ENCODE measurements around the gene SLC18A2.

Gene SLC18A2

DNA sequence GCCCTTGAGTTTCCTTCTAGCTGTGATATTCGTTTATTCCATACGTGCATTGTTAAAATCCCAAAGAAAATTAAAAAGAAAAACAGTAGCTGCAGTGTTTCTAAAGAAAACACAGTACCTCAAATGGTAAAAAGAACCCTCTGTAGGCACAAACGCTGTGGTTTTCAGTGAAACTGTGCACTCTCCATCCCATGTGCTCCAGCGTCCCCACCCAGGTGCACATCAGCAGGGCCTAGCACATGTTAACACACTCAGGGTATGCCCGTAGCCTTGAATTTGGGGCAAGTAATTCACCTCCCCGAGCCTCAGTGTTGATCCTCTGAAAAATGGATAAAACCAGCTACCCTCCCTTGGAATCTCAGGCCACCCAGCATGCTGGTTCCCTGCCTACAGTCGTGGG lies 9.5 kb downstream of the SLC18A2 start:
- H3K4me2 ChIP-seq (ENCODE audit: low read length) = no peak overlapping the region
- H2AFZ ChIP-seq (ENCODE audit: low read length) = no peak overlapping the region
- no peaks in the 10 kb centered on the region for H3K9me2 ChIP-seq (ENCODE audit: low read depth, low read length)
- H3K27me3 ChIP-seq (ENCODE audit: insufficient read depth, low read length) = 0 out of 2 replicates have a peak, but pooled peaks cover 5% of the 10 kb centered on the region
- no peaks in the 10 kb centered on the region for H4K20me1 ChIP-seq (ENCODE audit: insufficient read depth, low read length)
- no peak for TF ChIP-seq EZH2 (IDR thresholded peaks at IDR 0.05; ENCODE audit: borderline replicate concordance, low read length)
- TF ChIP-seq, protein P1, sequence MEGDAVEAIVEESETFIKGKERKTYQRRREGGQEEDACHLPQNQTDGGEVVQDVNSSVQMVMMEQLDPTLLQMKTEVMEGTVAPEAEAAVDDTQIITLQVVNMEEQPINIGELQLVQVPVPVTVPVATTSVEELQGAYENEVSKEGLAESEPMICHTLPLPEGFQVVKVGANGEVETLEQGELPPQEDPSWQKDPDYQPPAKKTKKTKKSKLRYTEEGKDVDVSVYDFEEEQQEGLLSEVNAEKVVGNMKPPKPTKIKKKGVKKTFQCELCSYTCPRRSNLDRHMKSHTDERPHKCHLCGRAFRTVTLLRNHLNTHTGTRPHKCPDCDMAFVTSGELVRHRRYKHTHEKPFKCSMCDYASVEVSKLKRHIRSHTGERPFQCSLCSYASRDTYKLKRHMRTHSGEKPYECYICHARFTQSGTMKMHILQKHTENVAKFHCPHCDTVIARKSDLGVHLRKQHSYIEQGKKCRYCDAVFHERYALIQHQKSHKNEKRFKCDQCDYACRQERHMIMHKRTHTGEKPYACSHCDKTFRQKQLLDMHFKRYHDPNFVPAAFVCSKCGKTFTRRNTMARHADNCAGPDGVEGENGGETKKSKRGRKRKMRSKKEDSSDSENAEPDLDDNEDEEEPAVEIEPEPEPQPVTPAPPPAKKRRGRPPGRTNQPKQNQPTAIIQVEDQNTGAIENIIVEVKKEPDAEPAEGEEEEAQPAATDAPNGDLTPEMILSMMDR (IDR thresholded peaks at IDR 0.05; ENCODE audit: low read length) = no peak
- no peak overlapping the region for H3K27ac ChIP-seq (ENCODE audit: low read depth, low read length, poor library complexity, severe bottlenecking)
- no peaks in the 10 kb centered on the region for H3K79me2 ChIP-seq (ENCODE audit: insufficient read depth, low read length)
- H3K36me3 ChIP-seq (ENCODE audit: insufficient read depth, low read length) = no peaks in the 10 kb centered on the region
- no peak overlapping the region for H3K9ac ChIP-seq (ENCODE audit: low read length)
- H3K4me1 ChIP-seq (ENCODE audit: insufficient read depth, low read length, severe bottlenecking) = no peaks in the 10 kb centered on the region
- H3F3A ChIP-seq (ENCODE audit: insufficient read depth, low read length) = no peaks in the 10 kb centered on the region
- H3K9me3 ChIP-seq (ENCODE audit: low read length) = no peaks in the 10 kb centered on the region
- H3K4me3 ChIP-seq (ENCODE audit: low read depth, low read length, poor library complexity, severe bottlenecking) = no peak overlapping the region

DNA sequence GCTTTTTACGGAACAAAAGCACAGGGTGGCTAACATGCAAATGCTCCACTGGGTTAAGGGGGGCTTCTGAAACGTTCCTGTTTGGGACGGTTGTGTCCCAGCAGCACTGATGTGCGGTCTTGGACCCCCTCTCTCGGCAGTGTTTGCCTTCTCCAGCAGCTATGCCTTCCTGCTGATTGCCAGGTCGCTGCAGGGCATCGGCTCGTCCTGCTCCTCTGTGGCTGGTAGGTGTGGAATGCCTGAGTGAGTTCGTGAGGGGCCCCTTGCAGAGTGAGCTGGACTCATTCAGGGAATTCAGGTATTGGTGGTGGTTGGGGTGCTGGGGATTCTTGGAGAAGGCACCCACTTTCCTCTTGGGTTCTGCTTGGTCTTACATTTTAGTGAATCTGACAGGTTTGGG lies 13.0 kb downstream of the SLC18A2 start:
- H3K4me1 ChIP-seq (ENCODE audit: insufficient read depth, low read length, severe bottlenecking) = no peaks in the 10 kb centered on the region
- no peaks in the 10 kb centered on the region for H3K9me3 ChIP-seq (ENCODE audit: low read length)
- H3K9me2 ChIP-seq (ENCODE audit: low read depth, low read length) = no peaks in the 10 kb centered on the region
- no peaks in the 10 kb centered on the region for H3K27me3 ChIP-seq (ENCODE audit: insufficient read depth, low read length)
- H3K79me2 ChIP-seq (ENCODE audit: insufficient read depth, low read length) = no peaks in the 10 kb centered on the region
- H3K36me3 ChIP-seq (ENCODE audit: insufficient read depth, low read length) = no peaks in the 10 kb centered on the region
- TF ChIP-seq, protein P1 (IDR thresholded peaks at IDR 0.05; ENCODE audit: low read length) = no peak
- TF ChIP-seq EZH2 (IDR thresholded peaks at IDR 0.05; ENCODE audit: borderline replicate concordance, low read length) = no peak
- H3K4me3 ChIP-seq (ENCODE audit: low read depth, low read length, poor library complexity, severe bottlenecking) = no peak overlapping the region
- H2AFZ ChIP-seq (ENCODE audit: low read length) = no peak overlapping the region
- no peak overlapping the region for H3K27ac ChIP-seq (ENCODE audit: low read depth, low read length, poor library complexity, severe bottlenecking)
- no peak overlapping the region for H3K9ac ChIP-seq (ENCODE audit: low read length)
- no peaks in the 10 kb centered on the region for H4K20me1 ChIP-seq (ENCODE audit: insufficient read depth, low read length)
- H3F3A ChIP-seq (ENCODE audit: insufficient read depth, low read length) = no peaks in the 10 kb centered on the region
- no peak overlapping the region for H3K4me2 ChIP-seq (ENCODE audit: low read length)

DNA sequence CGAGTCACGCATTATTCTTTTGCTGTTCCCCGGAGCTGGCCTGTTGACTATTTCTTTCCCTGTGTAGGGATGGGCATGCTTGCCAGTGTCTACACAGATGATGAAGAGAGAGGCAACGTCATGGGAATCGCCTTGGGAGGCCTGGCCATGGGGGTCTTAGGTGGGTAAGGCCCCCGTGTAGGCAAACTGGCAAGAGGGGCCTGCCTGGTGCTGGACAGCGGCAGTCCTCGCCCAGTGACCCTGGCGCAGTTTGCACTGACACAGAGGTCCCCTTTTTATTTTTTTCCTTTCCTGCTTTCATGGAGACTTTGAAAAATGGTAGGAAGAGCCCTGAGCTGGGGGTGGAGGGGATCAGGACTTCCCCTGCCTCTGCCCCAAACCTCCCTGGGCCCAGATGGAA lies 13.4 kb downstream of the SLC18A2 start:
- Histone ChIP-seq H3K79me2 (ENCODE audit: insufficient read depth, low read length) (no peaks in the 10 kb centered on the region), H3K4me1 (ENCODE audit: insufficient read depth, low read length, severe bottlenecking) (no peaks in the 10 kb centered on the region), H3K4me3 (ENCODE audit: low read depth, low read length, poor library complexity, severe bottlenecking) (no peak overlapping the region), H3F3A (ENCODE audit: insufficient read depth, low read length) (no peaks in the 10 kb centered on the region), H3K9ac (ENCODE audit: low read length) (no peak overlapping the region), H4K20me1 (ENCODE audit: insufficient read depth, low read length) (no peaks in the 10 kb centered on the region), H3K9me3 (ENCODE audit: low read length) (no peaks in the 10 kb centered on the region), H3K4me2 (ENCODE audit: low read length) (no peak overlapping the region), H3K27me3 (ENCODE audit: insufficient read depth, low read length) (no peaks in the 10 kb centered on the region), H2AFZ (ENCODE audit: low read length) (no peak overlapping the region), H3K27ac (ENCODE audit: low read depth, low read length, poor library complexity, severe bottlenecking) (no peak overlapping the region), H3K9me2 (ENCODE audit: low read depth, low read length) (no peaks in the 10 kb centered on the region), H3K36me3 (ENCODE audit: insufficient read depth, low read length) (no peaks in the 10 kb centered on the region)
- no peak for TF ChIP-seq EZH2 (IDR thresholded peaks at IDR 0.05; ENCODE audit: borderline replicate concordance, low read length)
- TF ChIP-seq, protein P1 (IDR thresholded peaks at IDR 0.05; ENCODE audit: low read length) = no peak

All from OCI-LY1 (cell line).